ENCODE data around the gene LGMN. TPM values are rescaled to one million over a fixed set of nuclear protein-coding genes. Genes with fewer than 3 reads are reported as not detected.
A peak's percentile ranks its signal among the peaks of the same experiment; 100 is the strongest.

LGMN gene
- total RNA-seq, 4 donors from 2014 or later, result 26.5 to 103 (median 57.2) TPM

GRCh38 chr14:92726135-92726932, 22.1 kb downstream of the LGMN start:
- Histone ChIP-seq H3K27me3 (no peaks in the 10 kb centered on the region), H3K27ac (peak overlapping the region; percentile 75 to 85 (median 81)), H3K9me3 (no peaks in the 10 kb centered on the region), H3K36me3 (peaks cover 0 to 3% (median under 1%) of the 10 kb centered on the region in 4 donors), H3K4me3 (no peak overlapping the region), H3K4me1 (peaks cover 22 to 47% (median 23%) of the 10 kb centered on the region in 4 donors)
- TF ChIP-seq CTCF (IDR thresholded peaks at IDR 0.05), result no peak
- no peak for TF ChIP-seq POLR2AphosphoS5 (IDR thresholded peaks at IDR 0.05)
- peak; percentile 88 for DNase-seq
- 62 to 67% methylated on average over 3 to 12 of the region's 12 CpGs for WGBS, 2 donors (ENCODE audit: low coverage in 1 of 2)
- intact Hi-C loops (cut with DNase I; ENCODE audit: low total_unique reads), result no loop called here
- in situ Hi-C loops (cut with MboI; ENCODE audit: low pct_ligation_motif_present in 1 of 4, low pct_unique_long_range_greater_than_20kb in 1 of 4, low sequenced_read_pairs in 3 of 4), result no loop called here

- TF ChIP-seq CTCF (IDR thresholded peaks at IDR 0.05), result no peak
- TF ChIP-seq POLR2AphosphoS5 (IDR thresholded peaks at IDR 0.05), result peak in 2 of 3 donors; percentile 15 to 16
- no peak for TF ChIP-seq POLR2A (IDR thresholded peaks at IDR 0.05)
- TF ChIP-seq EP300 (IDR thresholded peaks at IDR 0.05; ENCODE audit: low read depth), result no peak
- peaks cover 31 to 58% (median 33%) of the 10 kb centered on the region in 4 donors for H3K4me1 ChIP-seq
- intact Hi-C loops (cut with DNase I; ENCODE audit: low total_unique reads) (no loop called here), in situ Hi-C loops (cut with MboI; ENCODE audit: low pct_ligation_motif_present in 1 of 4, low pct_unique_long_range_greater_than_20kb in 1 of 4, low sequenced_read_pairs in 3 of 4) (no loop called here)
- H3K27me3 ChIP-seq, result no peaks in the 10 kb centered on the region
- no peaks in the 10 kb centered on the region for H3K36me3 ChIP-seq
- peak; percentile 38 for DNase-seq
- H3K4me3 ChIP-seq, result no peak overlapping the region
- no peaks in the 10 kb centered on the region for H3K9me3 ChIP-seq
- 64 to 81% methylated on average over 7 to 14 of the region's 14 CpGs for WGBS, 2 donors (ENCODE audit: low coverage in 1 of 2)
- H3K27ac ChIP-seq, result peak overlapping the region; percentile 75 to 85 (median 81)
Measured at GRCh38 chr14:92724516-92725340, 23.7 kb downstream of the LGMN start.

GRCh38 chr14:92719890-92720323, 28.5 kb downstream of the LGMN start:
- no peak overlapping the region for H3K4me3 ChIP-seq
- H3K27ac ChIP-seq, result peak overlapping the region; percentile 76 to 86 (median 82)
- no peaks in the 10 kb centered on the region for H3K36me3 ChIP-seq
- TF ChIP-seq POLR2AphosphoS5 (IDR thresholded peaks at IDR 0.05) (peak; percentile 74 to 86 (median 74)), EP300 (IDR thresholded peaks at IDR 0.05; ENCODE audit: low read depth) (peak; percentile 8), CTCF (IDR thresholded peaks at IDR 0.05) (no peak), POLR2A (IDR thresholded peaks at IDR 0.05) (no peak)
- H3K27me3 ChIP-seq, result no peaks in the 10 kb centered on the region
- peaks cover 17 to 49% (median 19%) of the 10 kb centered on the region in 4 donors for H3K4me1 ChIP-seq
- peak; percentile 81 for DNase-seq
- intact Hi-C loops (cut with DNase I; ENCODE audit: low total_unique reads), result loop anchor here (2.0 kb wide), 1 partner anchor 63 kb away; no protein-coding TSS in a partner anchor
- in situ Hi-C loops (cut with MboI; ENCODE audit: low pct_ligation_motif_present in 1 of 4, low pct_unique_long_range_greater_than_20kb in 1 of 4, low sequenced_read_pairs in 3 of 4), result loop anchor here in 3 of 4 donors (5.0 kb wide), 1 partner anchor 62 kb away; no protein-coding TSS in a partner anchor
- 7 to 36% methylated on average over 3 to 5 of the region's 5 CpGs for WGBS, 2 donors (ENCODE audit: low coverage in 1 of 2)
- no peaks in the 10 kb centered on the region for H3K9me3 ChIP-seq

- WGBS, 2 donors (ENCODE audit: low coverage in 1 of 2), result 31 to 43% methylated on average over 2 of the region's 2 CpGs
- intact Hi-C loops (cut with DNase I; ENCODE audit: low total_unique reads), result loop anchor here (2.0 kb wide), 1 partner anchor 63 kb away; no protein-coding TSS in a partner anchor
- Histone ChIP-seq H3K27me3 (no peaks in the 10 kb centered on the region), H3K36me3 (no peaks in the 10 kb centered on the region), H3K27ac (peak overlapping the region; percentile 76 to 86 (median 82)), H3K4me1 (peaks cover 12 to 44% (median 18%) of the 10 kb centered on the region in 4 donors), H3K4me3 (no peak overlapping the region), H3K9me3 (no peaks in the 10 kb centered on the region)
- in situ Hi-C loops (cut with MboI; ENCODE audit: low pct_ligation_motif_present in 1 of 4, low pct_unique_long_range_greater_than_20kb in 1 of 4, low sequenced_read_pairs in 3 of 4), result loop anchor here in 3 of 4 donors (5.0 kb wide), 1 partner anchor 63 kb away; no protein-coding TSS in a partner anchor
- no peak for DNase-seq
- no peak for TF ChIP-seq EP300 (IDR thresholded peaks at IDR 0.05; ENCODE audit: low read depth)
- no peak for TF ChIP-seq CTCF (IDR thresholded peaks at IDR 0.05)
- no peak for TF ChIP-seq POLR2A (IDR thresholded peaks at IDR 0.05)
- TF ChIP-seq POLR2AphosphoS5 (IDR thresholded peaks at IDR 0.05), result no peak
Measured at GRCh38 chr14:92719421-92719820, 29.0 kb downstream of the LGMN start.
